Neural progenitor cell (in vitro differentiated cells): ENCODE results near the gene COL26A1. TPM values are rescaled to one million over a fixed set of nuclear protein-coding genes. Genes with fewer than 3 reads are reported as not detected.

ENCODE experiments used
- DNase-seq: peaks from one replicate; pipeline ENCODE4 v3.0.0-alpha.2; 2016; ENCODE audit warnings: low spot score
- H2AFZ ChIP-seq: fragments of 200-600 bp; sonication (generic); replicated peaks from 2 replicates; pipeline ENCODE4 v1.6.1; 2016; ENCODE audit warnings: antibody characterized with exemption
- H3F3A ChIP-seq: fragments of 200-600 bp; sonication (generic); 2 replicates; pipeline ENCODE4 v1.6.1; 2016; ENCODE audit warnings: antibody characterized with exemption, low read depth
- H3K27ac ChIP-seq: fragments of 200-600 bp; sonication (generic); 2 replicates; pipeline ENCODE4 v1.5.1; 2016; ENCODE audit warnings: mild to moderate bottlenecking
- H3K27me3 ChIP-seq: fragments of 200-600 bp; sonication (generic); 2 replicates; pipeline ENCODE4 v1.6.1; 2016; ENCODE audit warnings: mild to moderate bottlenecking, moderate library complexity
- H3K36me3 ChIP-seq: fragments of 200-600 bp; sonication (generic); 2 replicates; pipeline ENCODE4 v1.5.1; 2016
- H3K4me1 ChIP-seq: fragments of 200-600 bp; sonication (generic); 2 replicates; pipeline ENCODE4 v1.6.1; 2016; ENCODE audit warnings: mixed run types
- H3K4me2 ChIP-seq: fragments of 200-600 bp; sonication (generic); 2 replicates; pipeline ENCODE4 v1.6.1; 2016
- H3K4me3 ChIP-seq: fragments of 200-600 bp; sonication (generic); 2 replicates; pipeline ENCODE4 v1.5.1; 2016
- H3K79me2 ChIP-seq: fragments of 200-600 bp; sonication (generic); 2 replicates; pipeline ENCODE4 v1.6.1; 2016; ENCODE audit warnings: low read depth
- H3K9ac ChIP-seq: fragments of 200-600 bp; sonication (generic); 2 replicates; pipeline ENCODE4 v1.6.1; 2016
- H3K9me3 ChIP-seq: fragments of 200-600 bp; sonication (generic); 2 replicates; pipeline ENCODE4 v1.5.1; 2016; ENCODE audit warnings: low read depth
- H4K20me1 ChIP-seq: fragments of 200-600 bp; sonication (generic); 2 replicates; pipeline ENCODE4 v1.6.1; 2016; ENCODE audit warnings: low read depth
- H3K27ac Mint-ChIP-seq: 3 replicates; pipeline ENCODE4 v1.8.0; 2021; ENCODE audit warnings: mixed read lengths
- H3K27me3 Mint-ChIP-seq: 2 replicates; pipeline ENCODE4 v1.8.0; 2022; ENCODE audit warnings: low read depth, mild to moderate bottlenecking, inconsistent platforms, moderate library complexity, mixed read lengths; ENCODE audit not compliant: insufficient read depth
- H3K36me3 Mint-ChIP-seq: 3 replicates; pipeline ENCODE4 v1.8.0; 2021; ENCODE audit warnings: mixed read lengths
- H3K4me1 Mint-ChIP-seq: 3 replicates; pipeline ENCODE4 v1.8.0; 2021; ENCODE audit warnings: mixed read lengths
- H3K4me3 Mint-ChIP-seq: 3 replicates; pipeline ENCODE4 v1.8.0; 2021; ENCODE audit warnings: mild to moderate bottlenecking, moderate library complexity, mixed read lengths
- H3K9me3 Mint-ChIP-seq: 3 replicates; pipeline ENCODE4 v1.8.0; 2020; ENCODE audit warnings: mixed read lengths
- CTCF ChIP-seq: fragments of 200-600 bp; sonication (generic); IDR thresholded peaks from 2 replicates; pipeline ENCODE4 v1.5.1; 2017; ENCODE audit warnings: antibody characterized with exemption, mild to moderate bottlenecking
- EZH2 ChIP-seq: fragments of 200-600 bp; sonication (generic); IDR thresholded peaks from 2 replicates; pipeline ENCODE4 v1.6.1; 2017; ENCODE audit warnings: antibody characterized with exemption, mild to moderate bottlenecking, moderate library complexity
- EZH2phosphoT487 ChIP-seq: fragments of 200-600 bp; sonication (generic); IDR thresholded peaks from 2 replicates; pipeline ENCODE4 v1.6.1; 2017; ENCODE audit warnings: antibody characterized with exemption
- total RNA-seq: library from RNA; depleted of rRNA; stranded (reverse); fragments of >200 nt; gene quantifications from 2 replicates; pipeline ENCODE4 v1.2.3, GENCODE V29; 2015; ENCODE audit warnings: low replicate concordance

Gene COL26A1
- total RNA-seq, 1 donor from 2014 or later: 26.7 TPM

GRCh38 chr7:101510297-101510696, 147.6 kb downstream of the COL26A1 start:
- H3K9me3 Mint-ChIP-seq: no peaks in the 10 kb centered on the region
- no peaks in the 10 kb centered on the region for H3K4me1 ChIP-seq
- peaks cover 14% of the 10 kb centered on the region for H3K4me1 Mint-ChIP-seq
- no peaks in the 10 kb centered on the region for H3K36me3 Mint-ChIP-seq
- no peaks in the 10 kb centered on the region for H3K36me3 ChIP-seq
- H3K4me3 ChIP-seq: no peak overlapping the region
- no peak overlapping the region for H3K9ac ChIP-seq
- no peak overlapping the region for H3K27ac Mint-ChIP-seq
- TF ChIP-seq EZH2 (no peak), CTCF (no peak), EZH2phosphoT487 (no peak)
- no peak overlapping the region for H3K4me3 Mint-ChIP-seq
- DNase-seq: no peak
- no peaks in the 10 kb centered on the region for H3K79me2 ChIP-seq
- no peaks in the 10 kb centered on the region for H4K20me1 ChIP-seq
- no peaks in the 10 kb centered on the region for H3F3A ChIP-seq
- H3K4me2 ChIP-seq: no peak overlapping the region
- peaks cover 5% of the 10 kb centered on the region for H3K27me3 Mint-ChIP-seq
- H2AFZ ChIP-seq: no peak overlapping the region
- H3K9me3 ChIP-seq: no peaks in the 10 kb centered on the region
- no peak overlapping the region for H3K27ac ChIP-seq
- no peaks in the 10 kb centered on the region for H3K27me3 ChIP-seq

- Mint-ChIP-seq H3K36me3 (no peaks in the 10 kb centered on the region), H3K27ac (no peak overlapping the region), H3K4me3 (no peak overlapping the region), H3K9me3 (no peaks in the 10 kb centered on the region), H3K4me1 (peaks cover 21% of the 10 kb centered on the region), H3K27me3 (peaks cover 2% of the 10 kb centered on the region)
- Histone ChIP-seq H3K9me3 (no peaks in the 10 kb centered on the region), H3K27ac (no peak overlapping the region), H3K4me1 (no peaks in the 10 kb centered on the region), H3K79me2 (no peaks in the 10 kb centered on the region), H3K27me3 (no peaks in the 10 kb centered on the region), H3K9ac (no peak overlapping the region), H2AFZ (no peak overlapping the region), H3K4me2 (no peak overlapping the region), H3K4me3 (no peak overlapping the region), H3K36me3 (no peaks in the 10 kb centered on the region), H3F3A (no peaks in the 10 kb centered on the region), H4K20me1 (peaks cover 4% of the 10 kb centered on the region)
- TF ChIP-seq EZH2phosphoT487 (no peak), CTCF (no peak), EZH2 (no peak)
- DNase-seq: no peak
These were observed 149.3 kb downstream of the COL26A1 start for GRCh38 chr7:101511965-101512364.

GRCh38 chr7:101516851-101517250, 154.2 kb downstream of the COL26A1 start:
- H3K36me3 ChIP-seq: no peaks in the 10 kb centered on the region
- H3K4me3 Mint-ChIP-seq: no peak overlapping the region
- H3K9me3 ChIP-seq: no peaks in the 10 kb centered on the region
- H3K9ac ChIP-seq: no peak overlapping the region
- H3K27ac ChIP-seq: no peak overlapping the region
- peaks cover 3% of the 10 kb centered on the region for H3K36me3 Mint-ChIP-seq
- no peaks in the 10 kb centered on the region for H3K79me2 ChIP-seq
- H3K27me3 ChIP-seq: no peaks in the 10 kb centered on the region
- H4K20me1 ChIP-seq: peaks cover 7% of the 10 kb centered on the region
- peaks cover 2% of the 10 kb centered on the region for H3K9me3 Mint-ChIP-seq
- peak; percentile 34 for DNase-seq
- no peaks in the 10 kb centered on the region for H3K4me1 ChIP-seq
- peaks cover 28% of the 10 kb centered on the region for H3K4me1 Mint-ChIP-seq
- H3K4me2 ChIP-seq: no peak overlapping the region
- no peaks in the 10 kb centered on the region for H3F3A ChIP-seq
- no peak for TF ChIP-seq CTCF
- no peak for TF ChIP-seq EZH2
- no peak for TF ChIP-seq EZH2phosphoT487
- H3K27ac Mint-ChIP-seq: no peak overlapping the region
- H2AFZ ChIP-seq: no peak overlapping the region
- no peak overlapping the region for H3K4me3 ChIP-seq
- no peaks in the 10 kb centered on the region for H3K27me3 Mint-ChIP-seq
